Islet precursor cell (in vitro differentiated cells): Measurements from ENCODE around the gene SCD.
"Not testable (repeated sequence)": the region's sequence is repeated elsewhere in the genome, so short reads cannot be mapped to it uniquely, and the experiment has no call there.

Source experiments
- DNase-seq: peaks from one replicate; pipeline ENCODE4 v3.0.0-alpha.2; 2018

Gene SCD

DNA sequence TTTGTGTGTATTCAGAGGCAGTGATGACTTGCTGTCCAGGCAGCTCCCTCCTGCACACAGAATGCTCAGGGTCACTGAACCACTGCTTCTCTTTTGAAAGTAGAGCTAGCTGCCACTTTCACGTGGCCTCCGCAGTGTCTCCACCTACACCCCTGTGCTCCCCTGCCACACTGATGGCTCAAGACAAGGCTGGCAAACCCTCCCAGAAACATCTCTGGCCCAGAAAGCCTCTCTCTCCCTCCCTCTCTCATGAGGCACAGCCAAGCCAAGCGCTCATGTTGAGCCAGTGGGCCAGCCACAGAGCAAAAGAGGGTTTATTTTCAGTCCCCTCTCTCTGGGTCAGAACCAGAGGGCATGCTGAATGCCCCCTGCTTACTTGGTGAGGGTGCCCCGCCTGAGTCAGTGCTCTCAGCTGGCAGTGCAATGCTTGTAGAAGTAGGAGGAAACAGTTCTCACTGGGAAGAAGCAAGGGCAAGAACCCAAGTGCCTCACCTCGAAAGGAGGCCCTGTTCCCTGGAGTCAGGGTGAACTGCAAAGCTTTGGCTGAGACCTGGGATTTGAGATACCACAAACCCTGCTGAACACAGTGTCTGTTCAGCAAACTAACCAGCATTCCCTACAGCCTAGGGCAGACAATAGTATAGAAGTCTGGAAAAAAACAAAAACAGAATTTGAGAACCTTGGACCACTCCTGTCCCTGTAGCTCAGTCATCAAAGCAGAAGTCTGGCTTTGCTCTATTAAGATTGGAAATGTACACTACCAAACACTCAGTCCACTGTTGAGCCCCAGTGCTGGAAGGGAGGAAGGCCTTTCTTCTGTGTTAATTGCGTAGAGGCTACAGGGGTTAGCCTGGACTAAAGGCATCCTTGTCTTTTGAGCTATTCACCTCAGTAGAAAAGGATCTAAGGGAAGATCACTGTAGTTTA, 15.8 kb downstream of the SCD start:
- DNase-seq: no peak

DNA sequence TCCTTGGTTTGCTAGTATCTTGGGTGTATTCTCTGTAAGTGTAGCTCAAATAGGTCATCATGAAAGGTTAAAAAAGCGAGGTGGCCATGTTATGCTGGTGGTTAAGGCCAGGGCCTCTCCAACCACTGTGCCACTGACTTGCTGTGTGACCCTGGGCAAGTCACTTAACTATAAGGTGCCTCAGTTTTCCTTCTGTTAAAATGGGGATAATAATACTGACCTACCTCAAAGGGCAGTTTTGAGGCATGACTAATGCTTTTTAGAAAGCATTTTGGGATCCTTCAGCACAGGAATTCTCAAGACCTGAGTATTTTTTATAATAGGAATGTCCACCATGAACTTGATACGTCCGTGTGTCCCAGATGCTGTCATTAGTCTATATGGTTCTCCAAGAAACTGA, 17.1 kb downstream of the SCD start:
- no peak for DNase-seq

DNA sequence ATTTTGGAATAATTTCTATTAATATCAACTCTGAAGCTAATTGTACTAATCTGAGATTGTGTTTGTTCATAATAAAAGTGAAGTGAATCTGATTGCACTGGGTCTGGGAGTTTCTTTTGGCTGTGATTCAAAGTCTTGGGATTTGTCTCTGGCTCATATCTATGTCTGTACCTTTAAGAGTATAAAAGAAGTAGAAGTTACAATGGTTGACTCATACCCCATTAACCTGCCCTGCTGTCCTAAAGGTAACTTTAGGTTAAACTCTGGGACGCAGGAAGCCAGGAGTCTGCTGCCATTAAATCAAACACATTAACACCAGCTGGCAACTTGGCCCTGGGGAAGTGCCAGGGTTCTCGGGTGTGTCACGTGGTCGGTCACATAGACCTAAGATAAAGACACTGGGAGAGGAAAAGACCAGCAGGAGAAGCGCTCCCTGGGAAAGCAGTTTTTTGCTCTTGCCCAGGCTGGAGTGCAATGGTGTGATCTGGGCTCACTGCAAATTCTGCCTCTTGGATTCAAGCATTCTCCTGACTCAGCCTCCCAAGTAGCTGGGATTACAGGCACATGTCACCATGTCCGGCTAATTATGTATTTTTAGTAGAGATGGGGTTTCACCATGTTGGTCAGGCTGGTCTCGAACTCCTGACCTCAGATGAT, 17.8 kb downstream of the SCD start:
- DNase-seq: peak; percentile 93

DNA sequence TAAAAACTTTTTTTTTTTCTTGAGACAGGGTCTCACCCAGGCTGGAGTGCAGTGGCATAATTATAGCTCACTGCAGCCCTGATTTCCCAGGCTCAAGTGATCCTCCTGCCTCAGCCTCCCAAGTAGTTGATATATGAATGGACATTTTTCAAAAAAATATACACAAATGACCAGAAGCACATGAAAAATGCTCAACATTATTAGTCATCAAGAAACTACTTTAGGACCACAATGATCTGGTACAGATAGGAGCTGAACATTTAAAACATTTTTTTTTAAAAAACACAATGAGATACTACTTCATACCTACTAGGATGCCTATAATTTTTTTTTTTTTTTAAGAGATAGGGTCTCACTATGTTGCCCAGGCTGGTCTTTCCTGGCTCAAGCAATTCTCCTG, 21.7 kb downstream of the SCD start:
- no peak for DNase-seq

DNA sequence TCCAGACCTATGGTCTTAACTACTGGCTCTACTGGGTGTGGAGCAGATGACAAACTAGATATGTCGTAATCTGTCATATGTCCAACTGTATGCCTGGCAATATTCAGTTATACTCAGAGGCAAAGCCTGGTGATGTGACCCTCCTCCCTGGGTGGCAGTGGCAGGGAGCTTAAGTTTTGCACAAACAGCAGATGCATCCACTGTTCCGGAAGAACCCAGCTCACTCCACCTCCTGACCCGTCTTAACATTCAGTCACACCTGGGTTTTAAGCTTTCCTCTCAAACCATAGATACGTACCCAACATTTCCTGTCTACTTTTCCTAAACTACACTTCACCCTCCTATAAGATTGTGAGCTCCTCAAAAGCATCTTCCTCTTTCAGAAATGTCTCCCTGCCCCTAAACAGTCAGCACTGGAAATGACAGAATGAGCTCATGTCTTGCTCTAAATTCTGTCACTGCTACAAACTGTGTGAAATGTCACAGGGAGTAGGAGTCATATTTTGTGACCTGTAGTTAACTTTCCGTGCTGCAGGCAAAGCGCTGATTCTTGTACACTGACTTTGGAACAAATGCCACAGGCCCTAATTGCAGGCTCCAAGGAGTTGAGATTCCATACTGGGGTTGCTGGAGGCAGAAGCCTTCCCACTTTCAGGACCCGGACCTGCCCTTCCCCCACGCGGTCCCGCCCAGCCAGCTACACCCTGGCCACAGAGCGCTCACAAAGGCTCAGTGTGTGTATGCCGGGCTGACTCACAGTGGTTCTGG, 23.9 kb downstream of the SCD start:
- peak; percentile 100 for DNase-seq

DNA sequence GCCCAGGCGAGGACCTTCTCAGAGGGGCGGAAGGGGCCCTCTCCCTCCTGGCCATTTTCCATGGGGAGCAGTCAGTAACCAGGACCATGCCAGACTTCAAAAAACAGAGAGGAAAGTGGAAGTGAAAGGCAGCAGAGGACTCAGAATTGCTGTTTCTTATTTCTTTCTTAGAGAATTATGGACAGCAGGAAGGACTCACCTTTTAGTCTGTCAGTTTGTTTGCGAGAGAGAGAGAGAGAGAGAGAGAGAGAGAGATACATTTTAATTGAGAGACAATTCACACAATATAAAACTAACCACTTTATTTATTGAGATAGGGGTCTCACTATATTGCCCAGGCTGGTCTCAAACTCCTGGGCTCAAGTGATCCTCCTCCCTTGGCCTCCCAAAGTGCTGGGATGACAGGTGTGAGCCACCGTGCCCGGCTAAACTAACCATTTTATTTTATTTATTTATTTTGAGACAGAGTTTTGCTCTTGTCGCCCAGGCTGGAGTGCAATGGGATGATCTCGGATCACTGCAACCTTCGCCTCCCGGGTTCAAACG, 24.5 kb downstream of the SCD start:
- no peak for DNase-seq

DNA sequence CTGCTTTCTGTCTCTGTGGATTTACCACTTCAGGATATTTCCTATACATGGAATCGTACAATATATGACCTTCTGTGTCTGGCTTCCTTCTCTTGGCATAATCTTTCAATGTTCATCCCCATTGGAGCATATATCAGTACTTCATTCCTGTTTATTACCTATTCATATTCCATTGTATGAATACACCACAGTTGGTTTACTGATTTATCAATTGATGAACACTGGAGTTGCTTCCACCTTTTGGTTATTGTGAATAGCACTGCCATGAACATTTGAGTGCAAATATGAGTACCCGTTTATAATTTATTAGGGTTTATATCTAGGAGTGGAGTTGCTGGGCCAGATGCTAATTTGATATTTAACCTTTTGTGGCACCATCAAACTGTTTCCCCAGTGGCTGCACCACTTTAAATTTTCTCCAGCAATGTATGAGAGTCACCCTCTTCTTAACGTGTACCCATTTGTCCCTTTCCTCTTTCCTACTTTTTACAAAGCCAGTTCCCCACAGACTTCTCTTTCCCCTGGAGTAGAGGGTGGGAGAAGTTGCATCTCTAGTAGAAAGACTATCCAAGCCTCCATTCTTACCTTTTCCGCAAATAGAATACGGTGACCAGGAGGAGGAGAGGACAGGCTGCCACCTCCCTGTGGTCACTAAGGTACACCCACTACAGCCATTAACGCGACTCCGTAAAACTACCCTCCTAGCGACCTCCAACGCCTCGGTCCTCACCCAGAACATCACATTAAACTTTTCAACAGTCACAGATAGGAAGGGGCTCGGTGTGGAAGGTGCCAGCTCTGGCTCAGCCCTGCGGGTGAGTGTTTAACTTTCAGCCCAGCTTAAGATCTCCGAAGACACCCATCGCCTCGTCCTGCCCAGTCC, 25.6 kb downstream of the SCD start:
- no peak for DNase-seq

DNA sequence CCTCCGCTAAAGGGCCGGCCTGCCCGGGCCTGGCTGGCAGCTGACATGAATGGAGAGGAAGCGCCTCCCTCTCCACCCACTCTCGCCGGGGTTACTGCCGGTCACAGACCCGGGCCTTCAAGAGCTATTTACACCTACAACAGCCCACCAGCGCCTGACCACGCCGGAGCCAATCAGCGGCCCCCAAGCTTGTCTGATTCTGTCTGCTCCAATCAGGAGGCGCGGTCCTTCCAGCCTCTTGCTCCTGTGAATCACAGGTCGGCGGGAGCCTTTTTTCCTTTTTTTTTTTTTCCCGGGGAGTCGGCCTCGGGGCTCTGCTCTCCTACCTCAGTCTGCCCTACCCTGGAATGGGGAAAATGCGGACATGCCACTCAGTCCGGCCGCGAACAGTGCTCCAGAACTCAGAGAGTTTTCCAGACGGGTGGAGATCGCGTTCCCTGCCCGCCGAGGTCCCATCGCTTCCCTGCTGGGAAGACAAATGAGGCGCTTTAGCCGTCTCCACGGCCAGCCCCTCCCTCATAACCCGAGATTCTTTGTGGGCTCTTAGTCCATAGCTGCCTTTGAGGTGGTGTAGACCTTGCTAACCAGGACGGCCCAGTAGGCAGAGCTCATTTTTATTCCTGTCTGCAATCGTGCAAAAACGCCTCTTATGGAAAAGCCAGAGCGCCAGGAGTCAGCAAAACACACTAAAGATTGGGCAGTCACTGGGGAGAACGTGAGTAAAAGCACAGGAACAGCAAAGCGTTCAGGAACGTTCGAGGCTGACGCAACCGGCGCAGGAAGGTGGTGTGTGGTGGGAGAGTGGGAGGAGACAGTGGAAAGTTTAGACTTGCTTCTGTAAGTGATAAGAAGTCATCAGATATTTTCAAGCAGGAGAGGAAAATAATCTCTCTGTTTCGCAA, 26.5 kb downstream of the SCD start:
- DNase-seq: peak; percentile 100

DNA sequence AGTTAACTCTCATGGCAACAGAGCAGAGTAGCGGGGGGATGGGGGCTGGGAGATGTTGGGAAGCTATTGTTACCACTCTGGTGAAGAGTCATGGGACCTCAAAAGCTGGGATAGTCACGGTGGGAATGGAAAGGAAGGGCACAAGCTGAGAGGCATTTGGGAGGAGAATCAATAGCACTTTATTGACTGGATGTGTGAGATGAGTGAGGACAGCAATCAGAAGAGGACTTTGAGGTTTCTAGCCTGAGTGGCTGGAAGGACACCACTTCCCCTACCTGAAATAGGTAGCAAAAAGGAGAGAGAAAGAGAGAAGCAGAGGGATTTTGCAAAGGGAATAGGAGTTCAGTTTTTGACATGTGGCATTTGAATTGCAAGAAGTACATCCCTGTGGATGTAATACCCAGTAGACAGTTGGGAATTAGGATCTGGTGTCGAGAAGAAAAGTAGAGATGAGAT, 27.2 kb downstream of the SCD start:
- DNase-seq: no peak

DNA sequence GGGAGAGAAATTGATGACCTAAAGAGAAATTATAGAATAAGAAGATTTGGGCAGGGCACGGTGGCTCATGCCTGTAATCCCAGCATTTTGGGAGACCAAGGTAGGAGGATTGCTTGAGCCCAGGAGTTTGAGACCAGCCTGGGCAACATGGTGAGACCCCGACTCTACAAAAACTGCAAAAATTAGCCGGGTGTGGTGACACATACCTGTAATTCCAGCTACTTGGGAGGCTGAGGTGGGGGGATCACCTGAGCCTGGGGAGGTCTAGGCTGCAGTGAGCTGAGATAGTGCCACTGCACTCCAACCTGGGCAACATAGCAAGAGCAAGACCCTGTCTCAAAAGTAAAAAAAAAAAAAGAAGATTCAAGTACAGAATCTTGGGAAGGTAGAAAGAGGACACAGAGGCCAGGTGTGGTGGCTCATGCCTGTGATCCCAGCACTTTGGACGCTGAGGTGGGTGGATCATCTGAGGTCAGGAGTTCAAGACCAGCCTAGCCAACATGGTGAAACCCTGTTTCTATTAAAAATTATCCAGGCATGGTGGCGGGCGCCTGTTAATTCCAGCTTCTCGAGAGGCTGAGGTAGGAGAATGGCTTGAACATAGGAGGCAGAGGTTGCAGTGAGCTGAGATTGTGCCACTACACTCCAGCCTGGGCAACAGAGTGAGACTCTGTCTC, 27.8 kb downstream of the SCD start:
- not testable (repeated sequence) for DNase-seq

DNA sequence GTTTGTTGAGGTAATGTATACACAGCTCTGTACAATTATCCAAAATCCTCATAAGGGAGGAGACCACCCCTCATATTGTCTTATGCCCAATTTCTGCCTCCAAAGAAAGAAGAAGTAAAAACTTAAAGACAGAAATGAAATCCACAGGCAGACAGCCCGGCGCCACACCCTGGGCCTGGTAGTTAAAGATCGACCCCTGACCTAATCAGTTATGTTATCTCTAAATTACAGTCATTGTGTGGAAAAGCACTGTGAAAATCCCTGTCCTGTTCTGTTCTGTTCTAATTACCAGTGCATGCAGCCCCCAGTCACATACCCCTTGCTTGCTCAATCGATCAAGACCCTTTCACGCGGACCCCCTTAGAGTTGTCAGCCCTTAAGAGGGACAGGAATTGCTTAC, 29.6 kb downstream of the SCD start:
- not testable (repeated sequence) for DNase-seq

DNA sequence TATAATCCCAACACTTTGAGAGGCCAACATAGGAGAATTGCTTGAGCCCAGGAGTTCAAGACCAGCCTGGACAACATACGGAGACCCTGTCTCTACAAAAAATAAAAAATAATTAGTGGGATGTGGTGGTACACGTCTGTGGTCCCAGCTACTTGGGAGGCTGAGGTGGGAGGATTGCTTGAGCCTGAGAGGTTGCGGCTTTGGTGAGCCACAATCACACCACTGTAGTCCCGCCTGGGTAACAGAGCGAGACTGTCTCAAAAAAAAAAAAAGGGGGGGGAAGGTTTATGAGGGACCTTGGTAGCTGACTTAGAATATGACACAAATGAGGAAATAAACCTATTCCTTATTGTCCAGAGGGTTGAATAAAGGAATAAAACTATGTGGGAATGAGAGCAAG, 30.8 kb downstream of the SCD start:
- no peak for DNase-seq

DNA sequence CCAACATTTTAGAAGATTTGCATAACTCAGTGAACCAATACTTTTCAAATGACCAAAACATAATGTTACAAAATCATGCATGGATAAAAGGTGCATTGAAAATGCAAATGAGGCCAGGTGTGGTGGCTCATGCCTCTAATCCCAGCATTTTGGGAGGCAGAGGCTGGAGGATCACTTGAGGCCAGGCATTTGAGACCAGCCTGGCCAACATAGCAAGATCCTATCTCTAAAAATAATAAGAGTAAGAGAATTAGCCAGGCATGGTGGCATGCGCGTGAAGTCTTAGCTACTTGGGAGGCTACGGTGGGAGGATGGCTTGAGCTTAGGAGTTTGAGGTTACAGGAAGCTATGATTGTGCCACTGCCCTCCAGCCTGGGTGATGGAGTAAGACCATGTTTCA, 33.4 kb downstream of the SCD start:
- no peak for DNase-seq

DNA sequence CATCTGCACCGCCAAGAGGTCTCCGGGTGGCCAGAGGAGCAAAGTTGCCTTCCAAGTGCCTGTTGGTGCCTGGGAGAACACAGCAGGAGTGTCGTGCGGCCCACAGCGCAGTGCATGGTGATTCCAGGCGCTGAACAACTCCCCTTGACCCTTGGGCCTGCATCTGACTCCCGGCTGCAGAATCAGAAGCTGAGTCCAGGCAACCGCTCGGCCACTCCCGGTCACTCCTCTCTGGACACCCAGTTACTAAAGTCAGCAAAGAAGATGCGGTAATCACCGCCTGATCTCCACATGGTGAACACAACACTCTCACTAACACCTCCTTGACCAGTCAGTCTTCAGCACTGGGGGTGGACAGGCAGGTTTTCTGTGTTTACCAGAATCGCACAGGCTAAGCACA, 35.5 kb downstream of the SCD start:
- no peak for DNase-seq

DNA sequence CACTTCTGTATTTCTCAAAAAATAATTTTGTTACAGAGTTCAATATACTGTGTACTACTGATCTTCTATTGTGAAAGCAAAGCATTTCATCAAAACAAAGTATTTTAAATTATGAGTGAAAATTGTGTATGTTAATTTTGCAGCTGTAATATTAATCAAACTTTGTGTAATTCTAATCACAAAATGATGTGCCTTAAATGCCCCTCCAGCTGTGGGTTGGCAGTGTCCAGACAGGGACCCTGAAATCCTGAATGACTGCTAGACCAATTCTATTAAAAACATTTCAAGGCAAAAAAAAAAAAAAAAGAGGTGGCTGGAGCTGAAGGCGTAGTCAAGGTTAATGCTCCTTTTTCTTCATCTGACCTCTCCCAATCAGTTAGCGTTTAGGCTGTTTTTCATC, 36.2 kb downstream of the SCD start:
- no peak for DNase-seq

DNA sequence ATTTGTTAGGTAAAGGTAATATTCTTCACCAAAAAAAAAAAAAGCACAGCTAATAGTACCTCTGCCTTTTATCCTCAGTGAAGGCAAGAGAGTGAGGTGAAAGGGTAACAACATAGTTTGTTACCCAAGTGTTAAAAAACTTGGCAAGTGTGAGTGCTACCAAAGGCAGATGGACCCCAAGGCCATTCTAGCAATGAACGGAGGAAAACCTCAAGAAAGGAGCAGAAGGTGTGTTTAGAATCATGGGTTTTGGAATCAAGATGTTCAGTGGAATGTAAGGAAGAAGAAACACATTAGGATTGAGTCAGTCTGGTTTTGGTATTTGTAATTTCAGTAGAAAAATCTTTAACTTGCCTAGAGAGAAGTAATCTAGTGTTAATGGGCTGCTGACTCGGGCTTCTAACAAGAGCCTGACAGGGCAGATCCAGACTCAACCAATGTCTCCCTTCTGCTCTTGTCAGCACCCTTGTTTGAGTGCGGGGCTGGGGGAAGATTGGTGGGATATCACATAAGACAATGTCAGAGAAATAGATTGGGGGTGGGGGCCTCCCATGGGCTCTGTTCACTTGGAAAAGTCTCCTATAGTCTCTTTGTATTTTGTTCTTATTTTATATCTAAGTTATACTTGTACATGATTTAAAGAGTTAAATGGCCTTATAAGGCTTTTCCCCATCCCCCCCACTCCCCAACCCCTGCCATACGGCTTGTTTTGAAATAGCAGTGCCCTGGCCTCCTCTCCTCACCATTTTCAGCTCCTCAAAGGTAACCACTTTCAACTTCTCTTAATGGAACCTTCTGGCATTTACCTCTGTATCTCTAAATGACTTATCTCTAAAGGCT, 44.4 kb downstream of the SCD start:
- no peak for DNase-seq

DNA sequence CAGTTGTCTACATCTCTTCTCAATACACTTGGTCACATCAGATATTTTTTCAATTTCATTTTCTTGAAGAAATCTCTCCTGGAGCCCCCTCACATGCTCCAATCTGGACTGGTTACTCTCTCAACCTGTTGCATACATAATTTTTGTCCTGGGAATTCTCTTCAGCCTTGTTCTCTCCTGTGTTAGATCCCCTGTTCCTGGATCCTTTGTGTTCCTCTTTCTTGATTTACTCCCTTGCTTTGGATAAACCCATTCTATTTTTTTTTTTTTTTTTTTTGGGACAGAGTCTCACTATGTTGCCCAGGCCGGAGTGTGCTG, 45.6 kb downstream of the SCD start:
- DNase-seq: no peak

DNA sequence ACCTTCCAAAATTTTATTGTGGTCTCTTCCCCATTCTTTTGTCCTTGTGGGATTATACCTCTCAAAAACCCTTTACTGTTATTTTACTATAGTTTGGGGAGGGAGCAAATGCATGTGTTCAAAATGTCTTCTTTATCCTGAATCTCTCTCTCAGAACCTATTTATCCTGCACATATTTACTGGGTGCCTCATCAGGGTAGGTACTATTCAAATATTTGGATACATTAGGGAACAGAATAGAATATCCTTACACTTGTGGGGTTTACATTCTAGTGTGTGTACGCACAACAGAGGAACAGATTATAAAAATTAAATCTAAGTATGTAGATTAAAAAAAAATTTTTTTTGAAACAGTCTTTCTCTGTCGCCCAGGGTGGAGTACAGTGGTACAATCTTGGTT, 48.6 kb downstream of the SCD start:
- DNase-seq: no peak

DNA sequence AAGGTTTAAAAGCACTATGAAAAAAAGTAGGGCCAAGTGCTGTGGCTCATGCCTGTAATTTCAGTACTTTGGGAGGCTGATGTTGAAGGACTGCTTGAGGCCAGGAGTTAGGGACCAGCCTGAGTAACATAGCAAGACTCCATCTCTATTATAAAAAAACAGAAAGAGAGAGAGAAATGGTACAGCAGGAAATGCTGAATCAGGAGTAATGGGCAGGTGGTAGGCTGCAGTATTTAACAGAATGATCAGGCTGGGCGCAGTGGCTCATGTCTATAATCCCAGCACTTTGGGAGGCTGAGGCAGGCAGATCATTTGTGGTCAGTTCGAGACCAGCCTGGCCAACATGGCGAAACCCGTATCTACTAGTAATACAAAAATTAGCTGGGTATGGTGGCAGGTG, 49.6 kb downstream of the SCD start:
- DNase-seq: no peak
